WTC11 (cell line): Measurements from ENCODE around the gene MID1. TPM values are rescaled to one million over a fixed set of nuclear protein-coding genes. Genes with fewer than 3 reads are reported as not detected.

Experiments
- ATAC-seq: fragments of 200-7000 bp; cut with Tn5 transposase; 2 replicates; pipeline ENCODE4 v1.10.0; 2021; ENCODE audit warnings: mild to moderate bottlenecking, moderate library complexity
- CTCF ChIA-PET: fragments of 300-600 bp; sonication (Branson Sonifier 250); formaldehyde crosslinking; loops from one replicate; lab custom pipeline; 2021; ENCODE audit warnings: antibody characterized with exemption; lab: Charles Lee
- POLR2A ChIA-PET: fragments of 350-600 bp; sonication (Branson Sonifier 250); formaldehyde crosslinking; loops from one replicate; lab custom pipeline; 2021; ENCODE audit warnings: antibody characterized with exemption; lab: Charles Lee
- DNase-seq: peaks from one replicate; pipeline ENCODE4 v3.0.0; 2021; ENCODE audit warnings: low spot score
- H3K27ac Mint-ChIP-seq: 2 replicates; pipeline ENCODE4 v1.8.0; 2021; ENCODE audit warnings: mixed read lengths
- H3K27me3 Mint-ChIP-seq: 2 replicates; pipeline ENCODE4 v1.8.0; 2021; ENCODE audit warnings: low read depth, mild to moderate bottlenecking, moderate library complexity, mixed read lengths
- H3K36me3 Mint-ChIP-seq: 2 replicates; pipeline ENCODE4 v1.8.0; 2021; ENCODE audit warnings: mixed read lengths
- H3K4me1 Mint-ChIP-seq: 2 replicates; pipeline ENCODE4 v1.8.0; 2022; ENCODE audit warnings: mixed read lengths
- H3K4me3 Mint-ChIP-seq: 2 replicates; pipeline ENCODE4 v1.8.0; 2021; ENCODE audit warnings: mild to moderate bottlenecking, moderate library complexity, mixed read lengths
- H3K9me3 Mint-ChIP-seq: 2 replicates; pipeline ENCODE4 v1.8.0; 2021; ENCODE audit warnings: mixed read lengths
- CREM ChIP-seq: sonication (generic); formaldehyde crosslinking; IDR thresholded peaks from 2 replicates; pipeline ENCODE4 v1.8.1; 2022; ENCODE audit warnings: mild to moderate bottlenecking, missing genetic modification reagents, moderate library complexity
- ESRRA ChIP-seq: sonication (generic); formaldehyde crosslinking; IDR thresholded peaks from 2 replicates; pipeline ENCODE4 v1.8.1; 2022; ENCODE audit warnings: mild to moderate bottlenecking, missing genetic modification reagents, borderline replicate concordance
- FOXK1 ChIP-seq: sonication (generic); formaldehyde crosslinking; IDR thresholded peaks from 2 replicates; pipeline ENCODE4 v1.8.0; 2022; ENCODE audit warnings: mild to moderate bottlenecking, moderate library complexity, missing genetic modification reagents
- KAT7 ChIP-seq: sonication (generic); formaldehyde crosslinking; IDR thresholded peaks from 2 replicates; pipeline ENCODE4 v1.8.1; 2023; ENCODE audit warnings: missing genetic modification reagents, mild to moderate bottlenecking, borderline replicate concordance
- NFATC4 ChIP-seq: fragments of 250-450 bp; sonication (Bioruptor Pico); IDR thresholded peaks from 2 replicates; pipeline ENCODE4 v1.9.0; 2021; ENCODE audit warnings: mild to moderate bottlenecking
- PRRX2 ChIP-seq: fragments of 250-450 bp; sonication (Bioruptor Pico); IDR thresholded peaks from 2 replicates; pipeline ENCODE4 v1.8.0; 2021; ENCODE audit warnings: mild to moderate bottlenecking
- RORB ChIP-seq: fragments of 250-450 bp; sonication (Bioruptor Pico); IDR thresholded peaks from 2 replicates; pipeline ENCODE4 v1.9.0; 2021; ENCODE audit warnings: mild to moderate bottlenecking
- SMAD4 ChIP-seq: sonication (generic); formaldehyde crosslinking; IDR thresholded peaks from 2 replicates; pipeline ENCODE4 v1.8.0; 2022; ENCODE audit warnings: mild to moderate bottlenecking, missing genetic modification reagents
- TP53 ChIP-seq: sonication (generic); formaldehyde crosslinking; IDR thresholded peaks from 2 replicates; pipeline ENCODE4 v1.8.1; 2023; ENCODE audit warnings: mild to moderate bottlenecking, missing genetic modification reagents
- USF2 ChIP-seq: sonication (generic); formaldehyde crosslinking; IDR thresholded peaks from 2 replicates; pipeline ENCODE4 v1.8.1; 2023; ENCODE audit warnings: mild to moderate bottlenecking, missing genetic modification reagents, moderate library complexity
- ZNF121 ChIP-seq: sonication (generic); formaldehyde crosslinking; IDR thresholded peaks from 2 replicates; pipeline ENCODE4 v1.8.0; 2023; ENCODE audit warnings: missing genetic modification reagents
- ZNF232 ChIP-seq: sonication (generic); formaldehyde crosslinking; IDR thresholded peaks from 2 replicates; pipeline ENCODE4 v1.8.0; 2022; ENCODE audit warnings: mild to moderate bottlenecking, missing genetic modification reagents
- ZNF317 ChIP-seq: sonication (generic); formaldehyde crosslinking; IDR thresholded peaks from 2 replicates; pipeline ENCODE4 v1.8.1; 2023; ENCODE audit warnings: low read depth, mild to moderate bottlenecking, moderate library complexity, missing genetic modification reagents, borderline replicate concordance
- ZNF396 ChIP-seq: fragments of 250-450 bp; sonication (Bioruptor Pico); IDR thresholded peaks from 2 replicates; pipeline ENCODE4 v1.8.0; 2021; ENCODE audit warnings: mild to moderate bottlenecking, moderate library complexity, borderline replicate concordance
- ZNF416 ChIP-seq: fragments of 250-450 bp; sonication (Bioruptor Pico); IDR thresholded peaks from 2 replicates; pipeline ENCODE4 v1.9.0; 2021; ENCODE audit warnings: mild to moderate bottlenecking, inconsistent platforms
- ZNF425 ChIP-seq: fragments of 250-450 bp; sonication (Bioruptor Pico); conservative IDR thresholded peaks from 2 replicates; pipeline ENCODE4 v1.9.0; 2021; ENCODE audit warnings: mild to moderate bottlenecking
- ZNF512 ChIP-seq: sonication (generic); formaldehyde crosslinking; IDR thresholded peaks from 2 replicates; pipeline ENCODE4 v1.8.1; 2022; ENCODE audit warnings: missing genetic modification reagents, borderline replicate concordance
- total RNA-seq: library from RNA; stranded (reverse); gene quantifications from 3 replicates; pipeline ENCODE4 v1.2.3, GENCODE V29; 2021
- TF ChIP-seq, protein P1 (sequence below): sonication (generic); formaldehyde crosslinking; IDR thresholded peaks from 2 replicates; pipeline ENCODE4 v1.8.1; 2022; ENCODE audit warnings: mild to moderate bottlenecking, missing genetic modification reagents, moderate library complexity, borderline replicate concordance
- TF ChIP-seq, protein P2 (sequence below): sonication (generic); formaldehyde crosslinking; IDR thresholded peaks from 2 replicates; pipeline ENCODE4 v1.8.1; 2023; ENCODE audit warnings: mild to moderate bottlenecking, moderate library complexity, missing genetic modification reagents
- TF ChIP-seq, protein P3 (sequence below): sonication (generic); formaldehyde crosslinking; IDR thresholded peaks from 2 replicates; pipeline ENCODE4 v1.8.1; 2022; ENCODE audit warnings: low read depth, missing genetic modification reagents, borderline replicate concordance
- TF ChIP-seq, protein P4 (sequence below): sonication (generic); formaldehyde crosslinking; IDR thresholded peaks from 2 replicates; pipeline ENCODE4 v1.8.0; 2022; ENCODE audit warnings: missing genetic modification reagents

MID1 gene
- total RNA-seq, 1 experiment from 2014 or later = 52.2 TPM

GRCh38 chrX:10602646-10603045, 17.7 kb downstream of the MID1 start:
- no peak for TF ChIP-seq SMAD4 (CRISPR knock-in tag)
- no peak for TF ChIP-seq RORB (CRISPR knock-in tag)
- no peak for TF ChIP-seq NFATC4 (CRISPR knock-in tag)
- TF ChIP-seq ZNF317 (CRISPR knock-in tag) = no peak
- TF ChIP-seq, protein P1, sequence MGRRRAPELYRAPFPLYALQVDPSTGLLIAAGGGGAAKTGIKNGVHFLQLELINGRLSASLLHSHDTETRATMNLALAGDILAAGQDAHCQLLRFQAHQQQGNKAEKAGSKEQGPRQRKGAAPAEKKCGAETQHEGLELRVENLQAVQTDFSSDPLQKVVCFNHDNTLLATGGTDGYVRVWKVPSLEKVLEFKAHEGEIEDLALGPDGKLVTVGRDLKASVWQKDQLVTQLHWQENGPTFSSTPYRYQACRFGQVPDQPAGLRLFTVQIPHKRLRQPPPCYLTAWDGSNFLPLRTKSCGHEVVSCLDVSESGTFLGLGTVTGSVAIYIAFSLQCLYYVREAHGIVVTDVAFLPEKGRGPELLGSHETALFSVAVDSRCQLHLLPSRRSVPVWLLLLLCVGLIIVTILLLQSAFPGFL = no peak
- TF ChIP-seq, protein P2, sequence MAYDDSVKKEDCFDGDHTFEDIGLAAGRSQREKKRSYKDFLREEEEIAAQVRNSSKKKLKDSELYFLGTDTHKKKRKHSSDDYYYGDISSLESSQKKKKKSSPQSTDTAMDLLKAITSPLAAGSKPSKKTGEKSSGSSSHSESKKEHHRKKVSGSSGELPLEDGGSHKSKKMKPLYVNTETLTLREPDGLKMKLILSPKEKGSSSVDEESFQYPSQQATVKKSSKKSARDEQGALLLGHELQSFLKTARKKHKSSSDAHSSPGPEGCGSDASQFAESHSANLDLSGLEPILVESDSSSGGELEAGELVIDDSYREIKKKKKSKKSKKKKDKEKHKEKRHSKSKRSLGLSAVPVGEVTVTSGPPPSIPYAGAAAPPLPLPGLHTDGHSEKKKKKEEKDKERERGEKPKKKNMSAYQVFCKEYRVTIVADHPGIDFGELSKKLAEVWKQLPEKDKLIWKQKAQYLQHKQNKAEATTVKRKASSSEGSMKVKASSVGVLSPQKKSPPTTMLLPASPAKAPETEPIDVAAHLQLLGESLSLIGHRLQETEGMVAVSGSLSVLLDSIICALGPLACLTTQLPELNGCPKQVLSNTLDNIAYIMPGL (CRISPR knock-in tag) = no peak
- TF ChIP-seq CREM (CRISPR knock-in tag) = no peak
- TF ChIP-seq ZNF425 = no peak
- TF ChIP-seq, protein P3, sequence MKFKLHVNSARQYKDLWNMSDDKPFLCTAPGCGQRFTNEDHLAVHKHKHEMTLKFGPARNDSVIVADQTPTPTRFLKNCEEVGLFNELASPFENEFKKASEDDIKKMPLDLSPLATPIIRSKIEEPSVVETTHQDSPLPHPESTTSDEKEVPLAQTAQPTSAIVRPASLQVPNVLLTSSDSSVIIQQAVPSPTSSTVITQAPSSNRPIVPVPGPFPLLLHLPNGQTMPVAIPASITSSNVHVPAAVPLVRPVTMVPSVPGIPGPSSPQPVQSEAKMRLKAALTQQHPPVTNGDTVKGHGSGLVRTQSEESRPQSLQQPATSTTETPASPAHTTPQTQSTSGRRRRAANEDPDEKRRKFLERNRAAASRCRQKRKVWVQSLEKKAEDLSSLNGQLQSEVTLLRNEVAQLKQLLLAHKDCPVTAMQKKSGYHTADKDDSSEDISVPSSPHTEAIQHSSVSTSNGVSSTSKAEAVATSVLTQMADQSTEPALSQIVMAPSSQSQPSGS (CRISPR knock-in tag) = no peak
- TF ChIP-seq PRRX2 = no peak
- TF ChIP-seq, all 79 proteins: peak for 0
- no peaks in the 10 kb centered on the region for H3K36me3 Mint-ChIP-seq
- ATAC-seq = no peak
- peaks cover 79% of the 10 kb centered on the region for H3K4me1 Mint-ChIP-seq
- H3K9me3 Mint-ChIP-seq = no peaks in the 10 kb centered on the region
- POLR2A ChIA-PET = interaction anchor here (1.1 kb wide), 1 partner anchor 11 kb away, joined by 4 read pairs; no protein-coding TSS in a partner anchor
- no peak overlapping the region for H3K27ac Mint-ChIP-seq
- CTCF ChIA-PET = no interaction called here
- no peaks in the 10 kb centered on the region for H3K27me3 Mint-ChIP-seq
- H3K4me3 Mint-ChIP-seq = no peak overlapping the region
- no peak for DNase-seq

GRCh38 chrX:10600479-10600878, 19.9 kb downstream of the MID1 start:
- Mint-ChIP-seq H3K9me3 (no peaks in the 10 kb centered on the region), H3K27me3 (no peaks in the 10 kb centered on the region), H3K27ac (peak overlapping the region; percentile 68; the same call in 1 of the 2 replicates), H3K4me1 (peaks cover 66% of the 10 kb centered on the region), H3K4me3 (no peak overlapping the region), H3K36me3 (no peaks in the 10 kb centered on the region)
- ATAC-seq = no peak
- DNase-seq = no peak
- ChIA-PET CTCF (interaction anchor here (1.1 kb wide), 1 partner anchor 20 kb away, joined by 3 read pairs; the partner anchor contains the start of gene MID1), POLR2A (interaction anchor here (0.6 kb wide), 1 partner anchor 20 kb away, joined by 4 read pairs; the partner anchor contains the start of gene MID1)
- TF ChIP-seq ZNF512 = no peak
- no peak for TF ChIP-seq ZNF232 (CRISPR knock-in tag)
- TF ChIP-seq USF2 (CRISPR knock-in tag) = no peak
- TF ChIP-seq, protein P4, sequence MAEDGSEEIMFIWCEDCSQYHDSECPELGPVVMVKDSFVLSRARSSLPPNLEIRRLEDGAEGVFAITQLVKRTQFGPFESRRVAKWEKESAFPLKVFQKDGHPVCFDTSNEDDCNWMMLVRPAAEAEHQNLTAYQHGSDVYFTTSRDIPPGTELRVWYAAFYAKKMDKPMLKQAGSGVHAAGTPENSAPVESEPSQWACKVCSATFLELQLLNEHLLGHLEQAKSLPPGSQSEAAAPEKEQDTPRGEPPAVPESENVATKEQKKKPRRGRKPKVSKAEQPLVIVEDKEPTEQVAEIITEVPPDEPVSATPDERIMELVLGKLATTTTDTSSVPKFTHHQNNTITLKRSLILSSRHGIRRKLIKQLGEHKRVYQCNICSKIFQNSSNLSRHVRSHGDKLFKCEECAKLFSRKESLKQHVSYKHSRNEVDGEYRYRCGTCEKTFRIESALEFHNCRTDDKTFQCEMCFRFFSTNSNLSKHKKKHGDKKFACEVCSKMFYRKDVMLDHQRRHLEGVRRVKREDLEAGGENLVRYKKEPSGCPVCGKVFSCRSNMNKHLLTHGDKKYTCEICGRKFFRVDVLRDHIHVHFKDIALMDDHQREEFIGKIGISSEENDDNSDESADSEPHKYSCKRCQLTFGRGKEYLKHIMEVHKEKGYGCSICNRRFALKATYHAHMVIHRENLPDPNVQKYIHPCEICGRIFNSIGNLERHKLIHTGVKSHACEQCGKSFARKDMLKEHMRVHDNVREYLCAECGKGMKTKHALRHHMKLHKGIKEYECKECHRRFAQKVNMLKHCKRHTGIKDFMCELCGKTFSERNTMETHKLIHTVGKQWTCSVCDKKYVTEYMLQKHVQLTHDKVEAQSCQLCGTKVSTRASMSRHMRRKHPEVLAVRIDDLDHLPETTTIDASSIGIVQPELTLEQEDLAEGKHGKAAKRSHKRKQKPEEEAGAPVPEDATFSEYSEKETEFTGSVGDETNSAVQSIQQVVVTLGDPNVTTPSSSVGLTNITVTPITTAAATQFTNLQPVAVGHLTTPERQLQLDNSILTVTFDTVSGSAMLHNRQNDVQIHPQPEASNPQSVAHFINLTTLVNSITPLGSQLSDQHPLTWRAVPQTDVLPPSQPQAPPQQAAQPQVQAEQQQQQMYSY (CRISPR knock-in tag) = no peak
- TF ChIP-seq ZNF121 = no peak
- no peak for TF ChIP-seq KAT7 (CRISPR knock-in tag)
- no peak for TF ChIP-seq ESRRA (CRISPR knock-in tag)
- TF ChIP-seq ZNF396 = no peak
- TF ChIP-seq ZNF416 (CRISPR knock-in tag) = no peak
- TF ChIP-seq TP53 (CRISPR knock-in tag) = no peak
- TF ChIP-seq FOXK1 (CRISPR knock-in tag) = no peak
